CD14-positive monocyte (primary cell): Measurements from ENCODE around the gene P2RY13. TPM values are rescaled to one million over a fixed set of nuclear protein-coding genes. Genes with fewer than 3 reads are reported as not detected.

Source experiments
- DNase-seq, 3 donors: peaks; one replicate each; pipeline ENCODE4 v3.0.0-alpha.2; 2011 to 2022
- H2AFZ ChIP-seq: 2 replicates; pipeline ENCODE4 v1.6.0; 2012; ENCODE audit warnings: mild to moderate bottlenecking, low read depth, low read length, inconsistent platforms; ENCODE audit not compliant: insufficient read depth, poor library complexity, severe bottlenecking
- H3K27ac ChIP-seq, 2 donors: 1 replicate in 1 of 2; 2 replicates in 1 of 2; pipeline ENCODE4 v1.5.1; 2012 to 2013; ENCODE audit warnings: low read length in 2 of 2, control low read depth in 1 of 2, inconsistent platforms in 1 of 2, low read depth in 1 of 2, mild to moderate bottlenecking in 1 of 2
- H3K27me3 ChIP-seq, 2 donors: one replicate each; pipeline versions ENCODE4 v1.6.0 to v1.6.1; 2011 to 2013; ENCODE audit warnings: low read length in 2 of 2; ENCODE audit not compliant: control insufficient read depth in 2 of 2, insufficient read depth in 2 of 2
- H3K36me3 ChIP-seq, 2 donors: replicated peaks in 1 of 2; 1 replicate in 1 of 2; 2 replicates in 1 of 2; pipeline versions ENCODE4 v1.5.1 to v1.6.1; 2012 to 2013; ENCODE audit warnings: low read length in 2 of 2, control low read depth in 1 of 2, inconsistent platforms in 1 of 2, mild to moderate bottlenecking in 1 of 2; ENCODE audit not compliant: insufficient read depth in 2 of 2, control insufficient read depth in 1 of 2
- H3K4me1 ChIP-seq, 2 donors: 1 replicate in 1 of 2; 2 replicates in 1 of 2; pipeline versions ENCODE4 v1.5.1 to v1.6.1; 2012 to 2013; ENCODE audit warnings: low read length in 2 of 2, control low read depth in 1 of 2, inconsistent platforms in 1 of 2, mild to moderate bottlenecking in 1 of 2, moderate library complexity in 1 of 2; ENCODE audit not compliant: insufficient read depth in 2 of 2, control insufficient read depth in 1 of 2
- H3K4me2 ChIP-seq: replicated peaks from 2 replicates; pipeline ENCODE3; 2012; ENCODE audit warnings: low read length, moderate library complexity, mild to moderate bottlenecking; ENCODE audit not compliant: poor library complexity, severe bottlenecking; ENCODE audit errors: extremely low read depth
- H3K4me3 ChIP-seq, 3 experiments: fragments of 200-600 bp in 1 of 3; sonication (generic) in 1 of 3; replicated peaks in 1 of 3; 1 replicate in 2 of 3; 2 replicates in 1 of 3; pipeline ENCODE4 v1.5.1; 2011 to 2013; ENCODE audit warnings: low read length in 3 of 3, mild to moderate bottlenecking in 3 of 3, control low read depth in 2 of 3, low read depth in 2 of 3, inconsistent platforms in 1 of 3, moderate library complexity in 1 of 3
- H3K79me2 ChIP-seq: 2 replicates; pipeline ENCODE4 v1.6.0; 2012; ENCODE audit warnings: mild to moderate bottlenecking, control low read depth, inconsistent platforms, low read length, moderate library complexity; ENCODE audit not compliant: insufficient read depth
- H3K9ac ChIP-seq: 2 replicates; pipeline ENCODE4 v1.6.0; 2017; ENCODE audit warnings: low read length, mild to moderate bottlenecking; ENCODE audit not compliant: insufficient read depth, poor library complexity, severe bottlenecking
- H3K9me3 ChIP-seq, 2 donors: replicated peaks in 1 of 2; 1 replicate in 1 of 2; 2 replicates in 1 of 2; pipeline versions ENCODE4 v1.5.1 to v1.6.1; 2012 to 2013; ENCODE audit warnings: low read length in 2 of 2, control low read depth in 1 of 2; ENCODE audit not compliant: control insufficient read depth in 1 of 2, insufficient read depth in 1 of 2
- H4K20me1 ChIP-seq: 2 replicates; pipeline ENCODE4 v1.6.0; 2012; ENCODE audit warnings: mild to moderate bottlenecking, low read length, control low read depth, moderate library complexity; ENCODE audit not compliant: insufficient read depth
- H3K27ac Mint-ChIP-seq, 7 donors: one replicate each; pipeline ENCODE4 v1.8.0; 2020; ENCODE audit warnings: mild to moderate bottlenecking in 7 of 7, mixed read lengths in 7 of 7, moderate library complexity in 6 of 7, inconsistent platforms in 2 of 7
- H3K27me3 Mint-ChIP-seq, 3 donors: one replicate each; pipeline ENCODE4 v1.8.0; 2021 to 2022; ENCODE audit warnings: low read depth in 3 of 3, mild to moderate bottlenecking in 3 of 3, mixed read lengths in 3 of 3, moderate library complexity in 3 of 3, inconsistent platforms in 1 of 3
- H3K36me3 Mint-ChIP-seq, 2 donors: one replicate each; pipeline ENCODE4 v1.8.0; 2020; ENCODE audit warnings: mixed read lengths in 2 of 2, inconsistent platforms in 1 of 2, mild to moderate bottlenecking in 1 of 2
- H3K4me1 Mint-ChIP-seq: one replicate; pipeline ENCODE4 v1.8.0; 2020; ENCODE audit warnings: mild to moderate bottlenecking, mixed read lengths
- H3K4me3 Mint-ChIP-seq, 2 donors: one replicate each; pipeline ENCODE4 v1.8.0; 2020; ENCODE audit warnings: mild to moderate bottlenecking in 2 of 2, mixed read lengths in 2 of 2, moderate library complexity in 1 of 2
- H3K9me3 Mint-ChIP-seq, 7 donors: one replicate each; pipeline ENCODE4 v1.8.0; 2020 to 2022; ENCODE audit warnings: mixed read lengths in 7 of 7, mild to moderate bottlenecking in 6 of 7, moderate library complexity in 6 of 7, inconsistent platforms in 2 of 7
- CTCF ChIP-seq: fragments of 200-600 bp; IDR thresholded peaks from one replicate; pipeline ENCODE4 v1.8.0; 2022; ENCODE audit warnings: antibody characterized with exemption, mild to moderate bottlenecking
- WGBS: methylation state at CpG from one replicate; pipeline ENCODE4 v1.1.5; 2013; ENCODE audit warnings: missing lambda C conversion rate; ENCODE audit not compliant: insufficient coverage; 5-methylcytosine and 5-hydroxymethylcytosine counted together
- intact Hi-C, 2 donors: fragments of 100-400 bp; cut with micrococcal nuclease; formaldehyde crosslinking; loops; one replicate each; pipeline versions ENCODE4 v1.15.0 to v1.15.1; 2023
- polyA plus RNA-seq, 3 donors: library from polyadenylated mRNA; depleted of rRNA in 1 of 3; unstranded in 2 of 3; stranded (reverse) in 1 of 3; fragments of 300-500 nt in 2 of 3; fragments of >200 nt in 1 of 3; fragmentation: Illumina TruSeq in 2 of 3; gene quantifications; 1 replicate in 2 of 3; 2 replicates in 1 of 3; pipeline ENCODE4 v1.2.3, GENCODE V29; 2012 to 2021

The P2RY13 gene
- polyA plus RNA-seq, 3 donors: 45.6 to 144 (median 80.0) TPM

- H3K9me3 Mint-ChIP-seq: peaks cover 0 to 2% (median 0%) of the 10 kb centered on the region in 7 donors
These were observed 31.9 kb downstream of the P2RY13 start for GRCh38 chr3:151297429-151297828.

GRCh38 chr3:151296226-151296625 lies 33.1 kb downstream of the P2RY13 start:
- intact Hi-C loops: loop anchor here in 1 of 2 donors (10.0 kb wide), 1 partner anchor 619 kb away; no protein-coding TSS in a partner anchor
- Mint-ChIP-seq H3K27ac (no peak overlapping the region), H3K4me1 (peaks cover under 1% of the 10 kb centered on the region), H3K36me3 (no peaks in the 10 kb centered on the region), H3K9me3 (peaks cover 0 to 2% (median 0%) of the 10 kb centered on the region in 7 donors), H3K27me3 (no peaks in the 10 kb centered on the region), H3K4me3 (no peak overlapping the region)
- H3K4me3 ChIP-seq: no peak overlapping the region
- H3K27ac ChIP-seq: no peak overlapping the region
- no peaks in the 10 kb centered on the region for H3K27me3 ChIP-seq
- H3K9me3 ChIP-seq: no peaks in the 10 kb centered on the region
- H3K79me2 ChIP-seq: no peaks in the 10 kb centered on the region
- no peak overlapping the region for H3K4me2 ChIP-seq
- H3K36me3 ChIP-seq: no peaks in the 10 kb centered on the region
- no peak overlapping the region for H2AFZ ChIP-seq
- no peak overlapping the region for H3K9ac ChIP-seq
- no peak for TF ChIP-seq CTCF
- H3K4me1 ChIP-seq: no peaks in the 10 kb centered on the region
- DNase-seq: no peak
- H4K20me1 ChIP-seq: no peaks in the 10 kb centered on the region
- no CpG with 5 or more reads among the region's 3 CpGs for WGBS

More at GRCh38 chr3:151297429-151297828, 31.9 kb downstream of the P2RY13 start:
- Histone ChIP-seq H3K4me3 (no peak overlapping the region), H3K9me3 (no peaks in the 10 kb centered on the region), H3K27ac (no peak overlapping the region), H3K9ac (no peak overlapping the region), H3K79me2 (no peaks in the 10 kb centered on the region), H3K36me3 (no peaks in the 10 kb centered on the region), H3K27me3 (no peaks in the 10 kb centered on the region), H3K4me2 (no peak overlapping the region), H3K4me1 (no peaks in the 10 kb centered on the region), H4K20me1 (no peaks in the 10 kb centered on the region), H2AFZ (no peak overlapping the region)
- H3K27me3 Mint-ChIP-seq: no peaks in the 10 kb centered on the region
- H3K4me1 Mint-ChIP-seq: peaks cover 8% of the 10 kb centered on the region
- intact Hi-C loops: loop anchor here in 1 of 2 donors (10.0 kb wide), 1 partner anchor 617 kb away; no protein-coding TSS in a partner anchor
- no peak for TF ChIP-seq CTCF
- no CpG with 5 or more reads among the region's 2 CpGs for WGBS
- DNase-seq: no peak
- no peak overlapping the region for H3K4me3 Mint-ChIP-seq
- H3K36me3 Mint-ChIP-seq: no peaks in the 10 kb centered on the region
- no peak overlapping the region for H3K27ac Mint-ChIP-seq
